Fibroblast of villous mesenchyme (primary cell): ENCODE results near the gene FOXK2. TPM values are rescaled to one million over a fixed set of nuclear protein-coding genes. Genes with fewer than 3 reads are reported as not detected.

Source experiments
- DNase-seq: peaks from one replicate; pipeline ENCODE4 v3.0.0-alpha.2; 2010; ENCODE audit warnings: low read depth
- H3K4me3 ChIP-seq: 2 replicates; pipeline ENCODE4 v1.5.1; 2011; ENCODE audit warnings: low read depth, mild to moderate bottlenecking, low read length
- CTCF ChIP-seq: IDR thresholded peaks from 2 replicates; pipeline ENCODE4 v1.5.1; 2012; ENCODE audit warnings: low read depth, mild to moderate bottlenecking, low read length; ENCODE audit not compliant: insufficient read depth
- total RNA-seq: library from RNA; depleted of rRNA; stranded (reverse); fragments of >200 nt; gene quantifications from 2 replicates; pipeline ENCODE4 v1.2.3, GENCODE V29; 2012

The FOXK2 gene
- total RNA-seq, 1 donor, result 46.6 TPM

GRCh38 chr17:82632451-82632850 is 112.9 kb downstream of the FOXK2 start:
- DNase-seq, result no peak
- no peak for TF ChIP-seq CTCF
- no peak overlapping the region for H3K4me3 ChIP-seq

GRCh38 chr17:82633343-82633742 is 113.8 kb downstream of the FOXK2 start:
- no peak for TF ChIP-seq CTCF
- no peak for DNase-seq

GRCh38 chr17:82636626-82637598 is 117.4 kb downstream of the FOXK2 start:
- no peak for TF ChIP-seq CTCF
- no peak for DNase-seq
- no peak overlapping the region for H3K4me3 ChIP-seq

More at GRCh38 chr17:82633343-82633742, 113.8 kb downstream of the FOXK2 start:
- H3K4me3 ChIP-seq, result no peak overlapping the region

- no peak overlapping the region for H3K4me3 ChIP-seq
- DNase-seq, result no peak
- no peak for TF ChIP-seq CTCF
Observed at GRCh38 chr17:82638183-82638773, 118.7 kb downstream of the FOXK2 start.

- DNase-seq, result no peak
- no peak overlapping the region for H3K4me3 ChIP-seq
- no peak for TF ChIP-seq CTCF
Observed at GRCh38 chr17:82639628-82640027, 120.1 kb downstream of the FOXK2 start.

GRCh38 chr17:82640036-82640435 is 120.5 kb downstream of the FOXK2 start:
- H3K4me3 ChIP-seq, result no peak overlapping the region
- DNase-seq, result no peak
- TF ChIP-seq CTCF, result no peak
